OCI-LY1 (cell line): ENCODE results near the gene CRY2.

Experiments
- EZH2 ChIP-seq: fragments of 200-600 bp; sonication (generic), shearing (Covaris generic); IDR thresholded peaks from 2 replicates; pipeline ENCODE4 v1.8.0; 2017; ENCODE audit warnings: borderline replicate concordance, mixed run types, mild to moderate bottlenecking, antibody characterized with exemption, low read length, moderate library complexity, mixed read lengths
- TF ChIP-seq, protein P1 (sequence below): fragments of 200-600 bp; sonication (generic), shearing (Covaris generic); IDR thresholded peaks from 2 replicates; pipeline ENCODE4 v1.5.1; 2017; ENCODE audit warnings: mild to moderate bottlenecking, antibody characterized with exemption, low read length, moderate library complexity, mixed read lengths

DNA sequence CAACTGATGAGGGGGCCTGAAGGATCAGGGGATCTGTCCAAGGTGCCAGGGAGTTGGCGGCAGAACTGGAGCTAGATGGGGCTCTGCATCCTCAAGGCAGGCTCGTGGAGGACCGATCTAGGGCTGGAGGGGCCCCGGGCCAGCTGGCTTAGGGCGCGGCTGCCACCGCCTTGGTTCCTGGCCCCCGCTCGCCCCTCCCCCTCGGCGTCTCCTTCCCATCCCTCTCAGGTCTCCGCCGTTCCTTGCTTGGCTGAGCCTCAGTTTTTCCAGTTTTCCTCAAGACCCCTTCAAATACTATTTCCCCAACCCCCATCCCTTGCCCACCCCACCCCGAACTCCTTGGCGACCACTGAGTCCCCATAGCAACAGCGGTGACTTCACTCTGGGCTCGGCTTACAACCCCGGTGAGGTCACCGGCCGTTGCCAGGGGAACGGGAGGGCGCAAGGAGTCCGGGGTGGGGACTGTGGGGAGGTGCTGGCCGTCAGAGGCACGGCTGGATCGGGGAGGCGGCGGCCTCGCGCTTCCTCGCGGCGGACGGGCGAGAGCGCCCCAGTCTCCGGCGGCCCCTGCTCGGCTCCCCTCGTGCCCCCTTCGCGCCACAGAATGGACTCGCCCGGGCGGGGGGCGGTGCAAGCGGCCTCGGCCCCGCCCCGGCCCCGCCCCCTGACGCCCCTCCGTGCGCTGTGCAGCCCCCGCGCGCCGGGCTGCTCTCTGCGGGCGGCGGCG, 52.3 kb downstream of the CRY2 start:
- TF ChIP-seq EZH2, result no peak
- TF ChIP-seq, protein P1, sequence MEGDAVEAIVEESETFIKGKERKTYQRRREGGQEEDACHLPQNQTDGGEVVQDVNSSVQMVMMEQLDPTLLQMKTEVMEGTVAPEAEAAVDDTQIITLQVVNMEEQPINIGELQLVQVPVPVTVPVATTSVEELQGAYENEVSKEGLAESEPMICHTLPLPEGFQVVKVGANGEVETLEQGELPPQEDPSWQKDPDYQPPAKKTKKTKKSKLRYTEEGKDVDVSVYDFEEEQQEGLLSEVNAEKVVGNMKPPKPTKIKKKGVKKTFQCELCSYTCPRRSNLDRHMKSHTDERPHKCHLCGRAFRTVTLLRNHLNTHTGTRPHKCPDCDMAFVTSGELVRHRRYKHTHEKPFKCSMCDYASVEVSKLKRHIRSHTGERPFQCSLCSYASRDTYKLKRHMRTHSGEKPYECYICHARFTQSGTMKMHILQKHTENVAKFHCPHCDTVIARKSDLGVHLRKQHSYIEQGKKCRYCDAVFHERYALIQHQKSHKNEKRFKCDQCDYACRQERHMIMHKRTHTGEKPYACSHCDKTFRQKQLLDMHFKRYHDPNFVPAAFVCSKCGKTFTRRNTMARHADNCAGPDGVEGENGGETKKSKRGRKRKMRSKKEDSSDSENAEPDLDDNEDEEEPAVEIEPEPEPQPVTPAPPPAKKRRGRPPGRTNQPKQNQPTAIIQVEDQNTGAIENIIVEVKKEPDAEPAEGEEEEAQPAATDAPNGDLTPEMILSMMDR, result no peak
